ENCODE results near the gene ARHGAP26. TPM values are rescaled to one million over a fixed set of nuclear protein-coding genes. Genes with fewer than 3 reads are reported as not detected.

The ARHGAP26 gene
- total RNA-seq, 1 experiment from 2014 or later, result 79.8 TPM

GRCh38 chr5:142942901-142943300 is 172.7 kb downstream of the ARHGAP26 start:
- H3K9me3 Mint-ChIP-seq (ENCODE audit: unreplicated experiment), result no peaks in the 10 kb centered on the region
- Histone ChIP-seq H3K27me3 (replicated peaks; ENCODE audit: control insufficient read depth, insufficient read depth, low read length) (no peaks in the 10 kb centered on the region), H3K4me3 (ENCODE audit: low read depth, low read length) (no peak overlapping the region), H3K4me1 (peaks cover 4% of the 10 kb centered on the region; the same call in 1 of the 2 replicates), H3K9me3 (no peaks in the 10 kb centered on the region), H3K36me3 (ENCODE audit: control insufficient read depth, insufficient read depth, low read length) (no peaks in the 10 kb centered on the region)
- ChIA-PET POLR2A (no interaction called here), CTCF (no interaction called here)
- no peak overlapping the region for H3K27ac Mint-ChIP-seq (ENCODE audit: unreplicated experiment)
- no TSS peak for BruUV-seq (replicated peaks)
- H3K4me3 Mint-ChIP-seq (ENCODE audit: unreplicated experiment), result no peak overlapping the region
- no peaks in the 10 kb centered on the region for H3K27me3 Mint-ChIP-seq (ENCODE audit: insufficient read depth, unreplicated experiment)
- peaks cover 17% of the 10 kb centered on the region for H3K36me3 Mint-ChIP-seq (ENCODE audit: insufficient read depth, unreplicated experiment)
- peaks cover 7% of the 10 kb centered on the region for H3K4me1 Mint-ChIP-seq (ENCODE audit: low read depth, unreplicated experiment)
- TF ChIP-seq CTCF (IDR thresholded peaks at IDR 0.05; ENCODE audit: insufficient read depth in 1 of 2, low read depth in 1 of 2, low read length in 1 of 2, severe bottlenecking in 1 of 2, unreplicated experiment in 1 of 2), result no peak
- DNase-seq, result no peak
- intact Hi-C loops (cut with micrococcal nuclease; ENCODE audit: unreplicated experiment), result no loop called here

- Histone ChIP-seq H3K27me3 (replicated peaks; ENCODE audit: control insufficient read depth, insufficient read depth, low read length) (no peaks in the 10 kb centered on the region), H3K4me3 (ENCODE audit: low read depth, low read length) (no peak overlapping the region), H3K9me3 (no peaks in the 10 kb centered on the region), H3K36me3 (ENCODE audit: control insufficient read depth, insufficient read depth, low read length) (no peaks in the 10 kb centered on the region), H3K4me1 (peaks cover 4% of the 10 kb centered on the region; the same call in 1 of the 2 replicates)
- Mint-ChIP-seq H3K27me3 (ENCODE audit: insufficient read depth, unreplicated experiment) (no peaks in the 10 kb centered on the region), H3K4me3 (ENCODE audit: unreplicated experiment) (no peak overlapping the region), H3K36me3 (ENCODE audit: insufficient read depth, unreplicated experiment) (peaks cover 20% of the 10 kb centered on the region), H3K4me1 (ENCODE audit: low read depth, unreplicated experiment) (peaks cover 7% of the 10 kb centered on the region), H3K9me3 (ENCODE audit: unreplicated experiment) (no peaks in the 10 kb centered on the region), H3K27ac (ENCODE audit: unreplicated experiment) (no peak overlapping the region)
- no peak for DNase-seq
- POLR2A ChIA-PET, result no interaction called here
- CTCF ChIA-PET, result no interaction called here
- TF ChIP-seq CTCF (IDR thresholded peaks at IDR 0.05; ENCODE audit: insufficient read depth in 1 of 2, low read depth in 1 of 2, low read length in 1 of 2, severe bottlenecking in 1 of 2, unreplicated experiment in 1 of 2), result no peak
- BruUV-seq (replicated peaks), result no TSS peak
- intact Hi-C loops (cut with micrococcal nuclease; ENCODE audit: unreplicated experiment), result no loop called here
These were observed 174.0 kb downstream of the ARHGAP26 start for GRCh38 chr5:142944140-142944539.

DNA sequence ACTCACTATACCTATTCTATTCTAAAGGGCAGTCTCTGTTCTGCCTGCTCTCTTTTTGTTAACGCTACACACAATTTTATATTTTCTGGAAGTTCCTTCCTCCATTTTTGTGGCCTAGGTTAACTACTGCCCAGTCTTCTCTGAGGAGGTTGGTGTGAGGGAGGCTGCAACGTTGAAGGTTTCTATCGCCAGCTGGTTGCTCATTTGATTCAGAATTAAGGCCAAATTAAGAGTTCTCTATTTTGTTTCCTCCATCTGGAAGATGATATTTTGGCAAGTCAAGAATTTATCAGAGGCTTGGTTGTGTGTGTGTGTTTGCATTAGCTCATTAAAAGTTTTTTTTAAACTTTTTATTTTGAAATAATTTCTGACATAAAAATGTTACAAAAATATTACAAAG is 175.1 kb downstream of the ARHGAP26 start:
- H3K27me3 Mint-ChIP-seq (ENCODE audit: insufficient read depth, unreplicated experiment), result no peaks in the 10 kb centered on the region
- H3K4me3 Mint-ChIP-seq (ENCODE audit: unreplicated experiment), result no peak overlapping the region

More for the DNA sequence above, 175.1 kb downstream of the ARHGAP26 start:
- ChIA-PET POLR2A (no interaction called here), CTCF (no interaction called here)
- BruUV-seq (replicated peaks), result no TSS peak
- H3K9me3 ChIP-seq, result no peaks in the 10 kb centered on the region
- H3K36me3 Mint-ChIP-seq (ENCODE audit: insufficient read depth, unreplicated experiment), result peaks cover 15% of the 10 kb centered on the region
- intact Hi-C loops (cut with micrococcal nuclease; ENCODE audit: unreplicated experiment), result no loop called here
- DNase-seq, result no peak
- no peak for TF ChIP-seq CTCF (IDR thresholded peaks at IDR 0.05; ENCODE audit: insufficient read depth in 1 of 2, low read depth in 1 of 2, low read length in 1 of 2, severe bottlenecking in 1 of 2, unreplicated experiment in 1 of 2)
- H3K36me3 ChIP-seq (ENCODE audit: control insufficient read depth, insufficient read depth, low read length), result no peaks in the 10 kb centered on the region
- H3K4me1 Mint-ChIP-seq (ENCODE audit: low read depth, unreplicated experiment), result peaks cover 7% of the 10 kb centered on the region
- H3K27ac Mint-ChIP-seq (ENCODE audit: unreplicated experiment), result no peak overlapping the region
- peaks cover 4% of the 10 kb centered on the region; the same call in 1 of the 2 replicates for H3K4me1 ChIP-seq
- H3K9me3 Mint-ChIP-seq (ENCODE audit: unreplicated experiment), result no peaks in the 10 kb centered on the region
- H3K4me3 ChIP-seq (ENCODE audit: low read depth, low read length), result no peak overlapping the region
- H3K27me3 ChIP-seq (replicated peaks; ENCODE audit: control insufficient read depth, insufficient read depth, low read length), result no peaks in the 10 kb centered on the region
